OCI-LY1 (cell line): ENCODE data around the gene CNTN6.

Experiments
- H2AFZ ChIP-seq: fragments of 200-600 bp; sonication (generic), shearing (Covaris generic); 2 replicates; pipeline ENCODE4 v1.6.0; 2014; ENCODE audit warnings: antibody characterized with exemption, mild to moderate bottlenecking, low read length
- H3F3A ChIP-seq: fragments of 200-600 bp; sonication (generic), shearing (Covaris generic); 2 replicates; pipeline ENCODE4 v1.6.0; 2014; ENCODE audit warnings: mild to moderate bottlenecking, antibody characterized with exemption, low read length, moderate library complexity; ENCODE audit not compliant: insufficient read depth
- H3K27ac ChIP-seq: fragments of 200-600 bp; sonication (generic); 2 replicates; pipeline ENCODE4 v1.5.1; 2014; ENCODE audit warnings: low read length, mixed run types, mild to moderate bottlenecking, low read depth; ENCODE audit not compliant: poor library complexity, severe bottlenecking
- H3K27me3 ChIP-seq: fragments of 200-600 bp; sonication (generic); 2 replicates; pipeline ENCODE4 v1.6.0; 2014; ENCODE audit warnings: antibody characterized with exemption, mild to moderate bottlenecking, low read length, moderate library complexity; ENCODE audit not compliant: insufficient read depth
- H3K36me3 ChIP-seq: fragments of 200-600 bp; sonication (generic); 2 replicates; pipeline ENCODE4 v1.6.1; 2014; ENCODE audit warnings: mild to moderate bottlenecking, antibody characterized with exemption, low read length, moderate library complexity, mixed read lengths; ENCODE audit not compliant: insufficient read depth
- H3K4me1 ChIP-seq: fragments of 200-600 bp; sonication (generic); 2 replicates; pipeline ENCODE4 v1.5.1; 2014; ENCODE audit warnings: mild to moderate bottlenecking, low read length, moderate library complexity; ENCODE audit not compliant: insufficient read depth, severe bottlenecking
- H3K4me2 ChIP-seq: fragments of 200-600 bp; sonication (generic), shearing (Covaris generic); 2 replicates; pipeline ENCODE4 v1.6.1; 2014; ENCODE audit warnings: low read length
- H3K4me3 ChIP-seq: fragments of 200-600 bp; sonication (generic); 2 replicates; pipeline ENCODE4 v1.5.1; 2014; ENCODE audit warnings: low read length, low read depth, mild to moderate bottlenecking, mixed read lengths; ENCODE audit not compliant: poor library complexity, severe bottlenecking
- H3K79me2 ChIP-seq: fragments of 200-600 bp; shearing (Covaris generic); 2 replicates; pipeline ENCODE4 v1.6.1; 2016; ENCODE audit warnings: mixed run types, low read length, mixed read lengths; ENCODE audit not compliant: insufficient read depth
- H3K9ac ChIP-seq: fragments of 200-600 bp; sonication (generic), shearing (Covaris generic); 2 replicates; pipeline ENCODE4 v1.6.1; 2014; ENCODE audit warnings: mild to moderate bottlenecking, low read length, mixed read lengths
- H3K9me2 ChIP-seq: fragments of 200-600 bp; sonication (generic), shearing (Covaris generic); 2 replicates; pipeline ENCODE4 v1.6.1; 2014; ENCODE audit warnings: low read depth, mild to moderate bottlenecking, low read length, mixed read lengths
- H3K9me3 ChIP-seq: fragments of 200-600 bp; shearing (Covaris generic); 2 replicates; pipeline ENCODE4 v1.6.1; 2014; ENCODE audit warnings: low read length, mixed read lengths
- H4K20me1 ChIP-seq: fragments of 200-600 bp; sonication (generic), shearing (Covaris generic); 2 replicates; pipeline ENCODE4 v1.6.0; 2016; ENCODE audit warnings: mild to moderate bottlenecking, low read length; ENCODE audit not compliant: insufficient read depth
- EZH2 ChIP-seq: fragments of 200-600 bp; sonication (generic), shearing (Covaris generic); IDR thresholded peaks from 2 replicates; pipeline ENCODE4 v1.8.0; 2017; ENCODE audit warnings: borderline replicate concordance, mixed run types, mild to moderate bottlenecking, antibody characterized with exemption, low read length, moderate library complexity, mixed read lengths
- TF ChIP-seq, protein P1 (sequence below): fragments of 200-600 bp; sonication (generic), shearing (Covaris generic); IDR thresholded peaks from 2 replicates; pipeline ENCODE4 v1.5.1; 2017; ENCODE audit warnings: mild to moderate bottlenecking, antibody characterized with exemption, low read length, moderate library complexity, mixed read lengths

Gene CNTN6

DNA sequence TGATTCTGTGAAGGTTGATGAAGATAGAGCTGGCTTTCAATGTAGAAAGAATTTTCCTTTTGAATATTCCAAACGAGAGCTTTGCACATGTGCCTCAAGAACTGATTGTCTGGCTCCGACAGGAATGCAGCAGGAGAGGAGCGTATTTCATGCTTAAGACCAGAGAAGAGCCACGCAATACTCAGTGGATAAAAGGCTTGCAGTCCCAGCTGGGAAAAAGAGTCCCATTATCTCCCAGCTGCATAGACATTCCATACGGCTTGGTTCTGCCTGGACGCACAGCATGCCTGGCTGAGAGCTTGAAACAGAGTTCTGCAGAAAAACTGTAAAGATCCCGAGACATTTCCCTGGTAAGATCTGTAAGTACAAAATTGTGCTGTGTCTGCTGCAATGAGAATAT, at the start of gene CNTN6:
Gene CNTN6 (plus strand): TSS at position 254 of the 400 bp plus-strand sequence. CDS start 54,985 bp downstream, outside the sequence.
- H2AFZ ChIP-seq = no peak within 1 kb of the TSS
- no peaks in the 10 kb centered on the region for H4K20me1 ChIP-seq
- H3K4me1 ChIP-seq = no peaks in the 10 kb centered on the region
- no peaks in the 10 kb centered on the region for H3F3A ChIP-seq
- H3K9me3 ChIP-seq = no peaks in the 10 kb centered on the region
- no peak within 1 kb of the TSS for H3K9ac ChIP-seq
- H3K36me3 ChIP-seq = no peaks in the 10 kb centered on the region
- no peak within 1 kb of the TSS for H3K4me2 ChIP-seq
- no peaks in the 10 kb centered on the region for H3K9me2 ChIP-seq
- TF ChIP-seq EZH2 = no peak
- TF ChIP-seq, protein P1, sequence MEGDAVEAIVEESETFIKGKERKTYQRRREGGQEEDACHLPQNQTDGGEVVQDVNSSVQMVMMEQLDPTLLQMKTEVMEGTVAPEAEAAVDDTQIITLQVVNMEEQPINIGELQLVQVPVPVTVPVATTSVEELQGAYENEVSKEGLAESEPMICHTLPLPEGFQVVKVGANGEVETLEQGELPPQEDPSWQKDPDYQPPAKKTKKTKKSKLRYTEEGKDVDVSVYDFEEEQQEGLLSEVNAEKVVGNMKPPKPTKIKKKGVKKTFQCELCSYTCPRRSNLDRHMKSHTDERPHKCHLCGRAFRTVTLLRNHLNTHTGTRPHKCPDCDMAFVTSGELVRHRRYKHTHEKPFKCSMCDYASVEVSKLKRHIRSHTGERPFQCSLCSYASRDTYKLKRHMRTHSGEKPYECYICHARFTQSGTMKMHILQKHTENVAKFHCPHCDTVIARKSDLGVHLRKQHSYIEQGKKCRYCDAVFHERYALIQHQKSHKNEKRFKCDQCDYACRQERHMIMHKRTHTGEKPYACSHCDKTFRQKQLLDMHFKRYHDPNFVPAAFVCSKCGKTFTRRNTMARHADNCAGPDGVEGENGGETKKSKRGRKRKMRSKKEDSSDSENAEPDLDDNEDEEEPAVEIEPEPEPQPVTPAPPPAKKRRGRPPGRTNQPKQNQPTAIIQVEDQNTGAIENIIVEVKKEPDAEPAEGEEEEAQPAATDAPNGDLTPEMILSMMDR = no peak
- no peaks in the 10 kb centered on the region for H3K27me3 ChIP-seq
- no peak within 1 kb of the TSS for H3K4me3 ChIP-seq
- no peaks in the 10 kb centered on the region for H3K79me2 ChIP-seq
- H3K27ac ChIP-seq = no peak within 1 kb of the TSS

DNA sequence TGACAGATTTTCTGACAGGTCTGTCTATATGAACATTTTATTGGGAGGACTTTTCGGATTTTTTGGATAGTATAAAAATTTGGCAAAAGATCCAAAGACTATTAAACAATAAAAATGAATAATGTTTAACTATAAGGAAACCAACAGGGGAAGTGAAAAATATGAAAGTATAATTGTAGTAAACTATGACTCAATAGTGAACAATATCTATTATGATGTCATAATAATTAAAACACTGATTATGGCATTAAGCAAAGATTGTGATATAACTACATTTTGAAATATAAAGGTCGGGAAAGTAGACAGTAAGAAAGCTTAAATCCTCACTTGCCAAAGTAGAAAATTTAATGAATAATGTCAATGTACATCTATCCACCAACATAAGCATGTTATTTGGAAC, 44.3 kb upstream of the CNTN6 start:
- Histone ChIP-seq H2AFZ (no peak overlapping the region), H3K4me2 (no peak overlapping the region), H3K36me3 (no peaks in the 10 kb centered on the region), H3K4me1 (no peaks in the 10 kb centered on the region), H3K79me2 (no peaks in the 10 kb centered on the region), H3K9me3 (no peaks in the 10 kb centered on the region), H3K27me3 (no peaks in the 10 kb centered on the region), H3K9me2 (no peaks in the 10 kb centered on the region), H3K9ac (no peak overlapping the region), H4K20me1 (no peaks in the 10 kb centered on the region), H3K4me3 (no peak overlapping the region), H3F3A (no peaks in the 10 kb centered on the region), H3K27ac (no peak overlapping the region)
- TF ChIP-seq EZH2 = no peak
- TF ChIP-seq, protein P1 = no peak

DNA sequence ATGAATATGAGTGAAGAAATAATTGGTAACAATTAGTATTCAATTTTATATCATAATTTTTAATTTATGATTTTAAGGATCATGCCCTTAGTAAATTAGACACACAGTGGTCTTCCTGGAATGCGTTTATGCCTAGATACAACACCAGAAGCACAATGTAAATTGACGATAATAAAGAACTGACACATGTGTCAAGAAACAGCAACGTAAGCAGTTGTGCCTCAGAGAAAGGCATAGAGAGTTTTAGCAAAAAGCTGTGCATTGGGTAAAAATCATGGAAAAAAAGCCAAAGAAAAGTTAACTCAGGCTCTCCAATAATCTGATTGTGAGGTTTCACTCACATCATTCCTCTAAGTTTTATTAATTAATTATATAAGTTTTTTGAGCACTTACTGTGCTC, 37.0 kb upstream of the CNTN6 start:
- no peak overlapping the region for H3K27ac ChIP-seq
- no peak overlapping the region for H3K4me2 ChIP-seq
- H3K4me1 ChIP-seq = no peaks in the 10 kb centered on the region
- H3K9me3 ChIP-seq = no peaks in the 10 kb centered on the region
- H3K4me3 ChIP-seq = no peak overlapping the region
- H3K36me3 ChIP-seq = no peaks in the 10 kb centered on the region
- H2AFZ ChIP-seq = no peak overlapping the region
- no peaks in the 10 kb centered on the region for H4K20me1 ChIP-seq
- H3F3A ChIP-seq = no peaks in the 10 kb centered on the region
- H3K9ac ChIP-seq = no peak overlapping the region
- no peaks in the 10 kb centered on the region for H3K27me3 ChIP-seq
- TF ChIP-seq EZH2 = no peak
- TF ChIP-seq, protein P1 = no peak
- H3K9me2 ChIP-seq = no peaks in the 10 kb centered on the region
- H3K79me2 ChIP-seq = no peaks in the 10 kb centered on the region
